Eye (tissue), 1 donor: ENCODE results near the gene DNASE2B.

Source experiments
- DNase-seq: peaks from one replicate; pipeline ENCODE4 v3.0.0-alpha.2; 2015

The DNASE2B gene

GRCh38 chr1:84374991-84375696, 23.1 kb upstream of the DNASE2B start:
- peak; percentile 45 for DNase-seq

GRCh38 chr1:84376000-84376910, 22.0 kb upstream of the DNASE2B start:
- peak; percentile 37 for DNase-seq

- peak; percentile 59 for DNase-seq
Observed at GRCh38 chr1:84377480-84378095, 20.7 kb upstream of the DNASE2B start.

GRCh38 chr1:84379138-84379916, 19.0 kb upstream of the DNASE2B start:
- no peak for DNase-seq

GRCh38 chr1:84379917-84380180, 18.4 kb upstream of the DNASE2B start:
- no peak for DNase-seq

- DNase-seq, result no peak
Observed at GRCh38 chr1:84382127-84382526, 16.2 kb upstream of the DNASE2B start.

- DNase-seq, result no peak
Observed at GRCh38 chr1:84385347-84385746, 12.9 kb upstream of the DNASE2B start.

- DNase-seq, result no peak
Observed at GRCh38 chr1:84386716-84387479, 11.4 kb upstream of the DNASE2B start.

- no peak for DNase-seq
Observed at GRCh38 chr1:84387480-84388163, 10.7 kb upstream of the DNASE2B start.

- no peak for DNase-seq
Observed at GRCh38 chr1:84390226-84390625, 8.1 kb upstream of the DNASE2B start.

GRCh38 chr1:84401156-84401555, 2.9 kb downstream of the DNASE2B start:
- no peak for DNase-seq

- DNase-seq, result no peak
Observed at GRCh38 chr1:84402060-84402459, 3.8 kb downstream of the DNASE2B start.

GRCh38 chr1:84402501-84402900, 4.2 kb downstream of the DNASE2B start:
- no peak for DNase-seq

- no peak for DNase-seq
Observed at GRCh38 chr1:84403347-84403746, 5.1 kb downstream of the DNASE2B start.

- no peak for DNase-seq
Observed at GRCh38 chr1:84406346-84406861, 8.1 kb downstream of the DNASE2B start.

GRCh38 chr1:84407524-84407923, 9.2 kb downstream of the DNASE2B start:
- DNase-seq, result no peak

- no peak for DNase-seq
Observed at GRCh38 chr1:84407958-84408422, 9.7 kb downstream of the DNASE2B start.

GRCh38 chr1:84409888-84410287, 11.6 kb downstream of the DNASE2B start:
- DNase-seq, result no peak

GRCh38 chr1:84410328-84411095, 12.2 kb downstream of the DNASE2B start:
- DNase-seq, result no peak

- DNase-seq, result no peak
Observed at GRCh38 chr1:84412316-84412942, 14.1 kb downstream of the DNASE2B start.
